ENCODE measurements around the gene COBL. TPM values are rescaled to one million over a fixed set of nuclear protein-coding genes. Genes with fewer than 3 reads are reported as not detected.

The COBL gene
- total and polyA plus RNA-seq, 2 donors (not counting 3 experiments of a cell fraction or from before 2014, with no cell fraction given), result 0.11 TPM; not detected in 1

- Histone ChIP-seq H3K79me2 (ENCODE audit: control insufficient read depth, insufficient read depth, low read length) (no peaks in the 10 kb centered on the region), H3K4me1 (ENCODE audit: control insufficient read depth, extremely low read depth, insufficient read depth, low read length) (peaks cover 2% of the 10 kb centered on the region), H2AFZ (ENCODE audit: low read depth, low read length) (no peak overlapping the region), H4K20me1 (replicated peaks; ENCODE audit: control insufficient read depth, extremely low read depth, insufficient read depth, low read length) (no peaks in the 10 kb centered on the region), H3K4me2 (ENCODE audit: insufficient read depth, low read length) (no peak overlapping the region), H3K27ac (ENCODE audit: insufficient read depth, low read depth, low read length) (no peak overlapping the region), H3K9ac (replicated peaks; ENCODE audit: extremely low read depth, insufficient read depth, low read length) (no peak overlapping the region), H3K36me3 (ENCODE audit: control insufficient read depth in 2 of 2, extremely low read depth in 1 of 2, insufficient read depth in 2 of 2, low read length in 2 of 2) (no peaks in the 10 kb centered on the region), H3K9me1 (replicated peaks; ENCODE audit: control insufficient read depth, extremely low read depth, insufficient read depth, low read length) (no peaks in the 10 kb centered on the region), H3K4me3 (replicated peaks in 1 of 3; ENCODE audit: insufficient read depth in 1 of 3, low read depth in 1 of 3, low read length in 3 of 3) (no peak overlapping the region), H3K9me3 (replicated peaks; ENCODE audit: control insufficient read depth, insufficient read depth, low read length) (no peaks in the 10 kb centered on the region), H3K27me3 (ENCODE audit: control insufficient read depth in 2 of 2, insufficient read depth in 2 of 2, low read length in 2 of 2) (peaks cover 2 to 3% of the 10 kb centered on the region in 2 experiments)
- no TSS peak for BruUV-seq (replicated peaks)
- dilution Hi-C loops (cut with MboI; ENCODE audit: extremely low pct_ligation_motif_present, low sequenced_read_pairs), result no loop called here
- ChIA-PET POLR2A (no interaction called here), CTCF (interaction anchor here (2.6 kb wide), 1 partner anchor 15 kb away, joined by 9 read pairs; no protein-coding TSS in a partner anchor)
- TF ChIP-seq POLR2AphosphoS5 (IDR thresholded peaks at IDR 0.05; ENCODE audit: insufficient read depth, low read depth, low read length) (no peak), POLR2A (IDR thresholded peaks at IDR 0.05; ENCODE audit: low read depth, low read length) (no peak), FOS (IDR thresholded peaks at IDR 0.05; ENCODE audit: borderline replicate concordance, insufficient read depth, low read length) (no peak), MYC (IDR thresholded peaks at IDR 0.05; ENCODE audit: low read depth, low read length) (no peak), EZH2 (IDR thresholded peaks at IDR 0.05; ENCODE audit: borderline replicate concordance, low read depth, low read length, severe bottlenecking) (no peak), MAX (IDR thresholded peaks at IDR 0.05; ENCODE audit: insufficient read depth, insufficient read length) (no peak), CTCF (IDR thresholded peaks at IDR 0.05; ENCODE audit: extremely low read depth in 1 of 2, insufficient read depth in 1 of 2, low read depth in 1 of 2, low read length in 2 of 2) (no peak), JUN (IDR thresholded peaks at IDR 0.05; ENCODE audit: borderline replicate concordance, insufficient read depth, insufficient read length, low read depth) (no peak), GATA2 (IDR thresholded peaks at IDR 0.05; ENCODE audit: insufficient read depth, insufficient read length, low read depth, low read length) (no peak)
- FAIRE-seq (no peak), DNase-seq (ENCODE audit: low read depth, low spot score) (no peak)
- intact Hi-C loops (cut with micrococcal nuclease), result no loop called here
Measured at GRCh38 chr7:50985096-50985495, 331.5 kb downstream of the COBL start.
